Mesendoderm (in vitro differentiated cells): ENCODE results near the gene CERS6.

Experiments
- DNase-seq: peaks from one replicate; pipeline ENCODE4 v3.0.0; 2013
- H2AK5ac ChIP-seq: 2 replicates; pipeline ENCODE4 v1.6.1; 2013; ENCODE audit warnings: low read length, inconsistent platforms
- H2BK120ac ChIP-seq: 2 replicates; pipeline ENCODE4 v1.6.1; 2013; ENCODE audit warnings: low read depth, mild to moderate bottlenecking, low read length, moderate library complexity, mixed read lengths
- H2BK15ac ChIP-seq: replicated peaks from 2 replicates; pipeline ENCODE4 v1.6.1; 2013; ENCODE audit warnings: low read depth, mild to moderate bottlenecking, moderate library complexity
- H2BK5ac ChIP-seq: 2 replicates; pipeline ENCODE4 v1.6.1; 2013; ENCODE audit warnings: low read length, inconsistent platforms
- H3K18ac ChIP-seq: 2 replicates; pipeline ENCODE4 v1.6.1; 2013; ENCODE audit warnings: mild to moderate bottlenecking, low read length, mixed read lengths
- H3K23ac ChIP-seq: one replicate; pipeline ENCODE4 v1.6.1; 2013; ENCODE audit warnings: low read length
- H3K27ac ChIP-seq: 2 replicates; pipeline ENCODE4 v1.5.1; 2013; ENCODE audit warnings: low read depth, mild to moderate bottlenecking, inconsistent platforms, low read length, moderate library complexity
- H3K27me3 ChIP-seq: 2 replicates; pipeline ENCODE4 v1.6.1; 2013; ENCODE audit warnings: low read length, control low read depth, mild to moderate bottlenecking, inconsistent platforms; ENCODE audit not compliant: insufficient read depth, poor library complexity
- H3K36me3 ChIP-seq: 2 replicates; pipeline ENCODE4 v1.6.1; 2013; ENCODE audit warnings: low read length, inconsistent platforms; ENCODE audit not compliant: control insufficient read depth, insufficient read depth
- H3K4ac ChIP-seq: one replicate; pipeline ENCODE4 v1.6.1; 2013; ENCODE audit warnings: low read depth, mild to moderate bottlenecking, low read length, moderate library complexity
- H3K4me1 ChIP-seq: 2 replicates; pipeline ENCODE4 v1.6.1; 2013; ENCODE audit warnings: low read depth, low read length, inconsistent platforms; ENCODE audit not compliant: control insufficient read depth
- H3K4me2 ChIP-seq: 2 replicates; pipeline ENCODE4 v1.6.1; 2013; ENCODE audit warnings: low read length
- H3K4me3 ChIP-seq: 2 replicates; pipeline ENCODE4 v1.5.1; 2013; ENCODE audit warnings: mild to moderate bottlenecking, low read length
- H3K56ac ChIP-seq: one replicate; pipeline ENCODE4 v1.6.1; 2013; ENCODE audit warnings: low read length
- H3K79me1 ChIP-seq: 2 replicates; pipeline ENCODE4 v1.6.1; 2013; ENCODE audit warnings: low read length, inconsistent platforms
- H3K79me2 ChIP-seq: 2 replicates; pipeline ENCODE4 v1.6.1; 2013; ENCODE audit warnings: mild to moderate bottlenecking, low read length; ENCODE audit not compliant: control insufficient read depth, insufficient read depth
- H3K9ac ChIP-seq: 2 replicates; pipeline ENCODE4 v1.6.1; 2013; ENCODE audit warnings: low read length, inconsistent platforms
- H4K5ac ChIP-seq: one replicate; pipeline ENCODE4 v1.6.1; 2013; ENCODE audit warnings: low read length
- H4K8ac ChIP-seq: one replicate; pipeline ENCODE4 v1.6.1; 2013; ENCODE audit warnings: low read depth, mild to moderate bottlenecking, control low read depth, low read length, moderate library complexity
- WGBS: extraction: QIAGEN DNeasy Blood & Tissue Kit; methylation state at CpG from one replicate; pipeline ENCODE4 v1.1.7; 2013; ENCODE audit warnings: low lambda C conversion rate, missing lambda C conversion rate; ENCODE audit not compliant: insufficient coverage; ENCODE audit errors: extremely low coverage; 5-methylcytosine and 5-hydroxymethylcytosine counted together

Gene CERS6

DNA sequence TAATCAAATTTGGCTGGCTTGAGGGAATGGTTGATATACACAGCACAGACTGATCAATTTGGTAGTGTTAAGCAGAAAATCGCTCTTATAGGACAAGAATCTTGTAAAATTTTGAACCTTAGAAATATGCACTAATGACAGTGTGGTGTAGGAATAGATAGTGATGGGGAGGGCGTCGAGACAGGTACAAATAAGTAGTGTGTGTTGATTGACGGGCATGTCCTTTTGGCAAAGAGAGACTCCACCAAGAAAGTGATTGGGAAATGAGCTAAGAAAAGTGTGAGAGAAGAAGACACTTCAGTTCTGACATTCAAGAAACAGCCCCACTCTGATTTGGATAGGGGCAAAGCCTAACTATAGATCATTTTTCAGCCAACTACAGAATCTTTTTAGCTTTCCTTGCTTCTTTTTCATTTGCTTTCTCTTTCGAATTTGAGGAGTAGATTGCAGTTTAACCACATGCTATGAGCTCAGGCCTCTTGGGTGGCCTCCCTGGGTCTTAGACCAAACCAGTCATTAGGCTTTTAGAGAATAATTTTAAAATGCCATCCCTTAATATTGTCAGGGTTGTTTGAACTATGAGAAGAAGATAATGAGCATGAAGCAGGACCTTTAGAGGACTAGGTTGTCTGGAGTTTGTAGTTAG, 127.1 kb downstream of the CERS6 start:
- H3K4me3 ChIP-seq, result no peak overlapping the region
- H2BK120ac ChIP-seq, result no peak overlapping the region
- no peak overlapping the region for H3K4me2 ChIP-seq
- no peak overlapping the region for H3K9ac ChIP-seq
- H3K79me2 ChIP-seq, result no peaks in the 10 kb centered on the region
- H3K27ac ChIP-seq, result no peak overlapping the region
- no peak overlapping the region for H3K56ac ChIP-seq
- H3K18ac ChIP-seq, result no peak overlapping the region
- H3K23ac ChIP-seq, result no peak overlapping the region
- no peak overlapping the region for H2AK5ac ChIP-seq
- H2BK5ac ChIP-seq, result no peak overlapping the region
- H3K36me3 ChIP-seq, result no peaks in the 10 kb centered on the region
- H2BK15ac ChIP-seq, result no peak overlapping the region
- H3K79me1 ChIP-seq, result peaks cover 10% of the 10 kb centered on the region
- H3K4ac ChIP-seq, result no peak overlapping the region
- H3K4me1 ChIP-seq, result no peaks in the 10 kb centered on the region
- no peak overlapping the region for H4K5ac ChIP-seq
- WGBS, result 100% methylated on average over 3 of the region's 5 CpGs
- H4K8ac ChIP-seq, result no peak overlapping the region
- H3K27me3 ChIP-seq, result no peaks in the 10 kb centered on the region
- DNase-seq, result no peak

DNA sequence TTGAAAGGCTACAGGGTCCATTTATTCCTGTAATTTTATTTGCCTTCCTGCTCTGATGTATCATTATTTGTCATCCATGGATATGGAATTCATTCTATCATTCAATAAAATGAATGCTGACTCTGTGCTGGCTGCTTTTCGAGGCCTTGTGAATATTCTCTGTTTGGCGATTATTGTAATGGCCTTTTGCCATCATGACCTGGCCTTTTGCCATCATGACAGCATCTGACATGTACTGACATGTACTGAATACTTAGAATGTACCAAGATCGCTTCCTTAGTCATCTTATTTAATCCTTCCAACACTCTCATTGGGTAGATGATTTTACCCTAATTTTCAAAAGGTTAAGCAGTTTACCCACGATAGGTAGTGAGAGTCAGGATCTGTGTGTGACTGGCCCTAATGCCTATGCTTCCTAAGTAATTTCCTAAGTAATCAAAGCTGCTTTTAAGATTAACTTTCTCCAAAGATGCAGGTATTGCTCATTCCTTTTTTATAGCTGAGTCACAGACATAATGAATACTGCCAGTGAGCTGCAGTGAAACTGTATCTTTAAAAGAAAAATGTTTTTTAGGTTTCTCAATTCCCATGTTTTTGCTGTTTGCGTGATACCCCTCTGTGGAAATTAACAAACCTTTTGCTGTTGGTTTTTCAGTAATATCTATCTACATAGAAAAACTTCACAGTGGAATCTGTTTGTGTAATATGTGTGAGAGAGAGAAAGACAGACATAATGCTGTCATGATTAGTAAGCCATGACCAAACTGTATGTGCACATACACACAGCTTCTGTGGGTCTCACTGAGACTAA, 127.8 kb downstream of the CERS6 start:
- no peak overlapping the region for H2AK5ac ChIP-seq
- no peak overlapping the region for H4K8ac ChIP-seq
- WGBS, result no CpG with 5 or more reads among the region's 5 CpGs
- no peak overlapping the region for H3K4ac ChIP-seq
- H3K18ac ChIP-seq, result no peak overlapping the region
- no peaks in the 10 kb centered on the region for H3K27me3 ChIP-seq
- H4K5ac ChIP-seq, result no peak overlapping the region
- H2BK120ac ChIP-seq, result no peak overlapping the region
- H3K9ac ChIP-seq, result no peak overlapping the region
- no peak overlapping the region for H3K4me2 ChIP-seq
- H2BK15ac ChIP-seq, result no peak overlapping the region
- H3K36me3 ChIP-seq, result no peaks in the 10 kb centered on the region
- no peak overlapping the region for H3K27ac ChIP-seq
- H3K56ac ChIP-seq, result no peak overlapping the region
- no peak for DNase-seq
- no peak overlapping the region for H2BK5ac ChIP-seq
- H3K4me3 ChIP-seq, result no peak overlapping the region
- no peaks in the 10 kb centered on the region for H3K4me1 ChIP-seq
- H3K79me1 ChIP-seq, result peaks cover 10% of the 10 kb centered on the region
- no peak overlapping the region for H3K23ac ChIP-seq
- no peaks in the 10 kb centered on the region for H3K79me2 ChIP-seq

DNA sequence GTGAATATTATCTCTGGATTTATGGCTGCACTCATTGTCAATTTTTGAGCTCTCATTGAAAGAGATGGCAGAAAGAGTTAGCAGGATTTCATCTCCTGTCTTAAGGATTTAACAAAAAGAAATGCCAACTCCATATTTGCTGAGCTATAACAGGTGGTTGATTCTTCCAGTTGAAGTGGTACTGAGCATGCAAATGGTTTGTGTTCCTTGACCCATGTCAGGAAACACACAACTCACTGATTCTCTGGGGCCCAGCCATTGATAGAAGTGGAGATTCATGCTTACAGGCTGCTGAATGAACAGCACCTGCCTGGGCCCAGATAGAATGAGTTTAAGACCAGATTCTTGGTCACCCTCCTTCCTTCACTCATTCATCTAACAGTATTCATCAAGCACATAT, 128.8 kb downstream of the CERS6 start:
- no peaks in the 10 kb centered on the region for H3K4me1 ChIP-seq
- H3K79me2 ChIP-seq, result no peaks in the 10 kb centered on the region
- no peak overlapping the region for H3K4me2 ChIP-seq
- H3K27ac ChIP-seq, result no peak overlapping the region
- no peak overlapping the region for H3K4me3 ChIP-seq
- H4K8ac ChIP-seq, result no peak overlapping the region
- peaks cover 8% of the 10 kb centered on the region for H3K79me1 ChIP-seq
- no peak overlapping the region for H2BK15ac ChIP-seq
- H3K56ac ChIP-seq, result no peak overlapping the region
- no peak for DNase-seq
- no peak overlapping the region for H3K9ac ChIP-seq
- no peak overlapping the region for H3K4ac ChIP-seq
- H3K23ac ChIP-seq, result no peak overlapping the region
- no peaks in the 10 kb centered on the region for H3K36me3 ChIP-seq
- H2AK5ac ChIP-seq, result no peak overlapping the region
- no peak overlapping the region for H2BK120ac ChIP-seq
- H3K18ac ChIP-seq, result no peak overlapping the region
- H4K5ac ChIP-seq, result no peak overlapping the region
- no peaks in the 10 kb centered on the region for H3K27me3 ChIP-seq
- no peak overlapping the region for H2BK5ac ChIP-seq

DNA sequence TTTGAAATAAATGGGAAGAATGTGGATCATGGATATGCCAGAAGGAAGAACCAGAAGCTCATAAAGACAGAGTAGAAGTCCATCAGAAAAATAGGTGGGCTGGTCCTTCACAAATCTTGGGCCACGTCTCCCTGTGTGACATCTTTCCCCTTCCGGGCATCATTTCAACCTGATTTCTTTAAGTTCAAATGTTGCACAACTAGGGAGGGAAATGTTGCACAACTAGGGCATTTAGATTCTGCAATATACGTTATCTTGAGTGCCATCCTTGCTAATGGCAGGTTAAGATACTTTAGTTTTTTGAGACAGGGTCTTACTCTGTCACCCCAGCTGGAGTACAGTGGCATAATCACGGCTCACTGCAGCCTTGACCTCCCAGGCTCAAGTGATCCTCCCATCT, 129.6 kb downstream of the CERS6 start:
- no peak overlapping the region for H2BK120ac ChIP-seq
- no peak overlapping the region for H2AK5ac ChIP-seq
- WGBS, result no CpG with 5 or more reads among the region's 4 CpGs

DNA sequence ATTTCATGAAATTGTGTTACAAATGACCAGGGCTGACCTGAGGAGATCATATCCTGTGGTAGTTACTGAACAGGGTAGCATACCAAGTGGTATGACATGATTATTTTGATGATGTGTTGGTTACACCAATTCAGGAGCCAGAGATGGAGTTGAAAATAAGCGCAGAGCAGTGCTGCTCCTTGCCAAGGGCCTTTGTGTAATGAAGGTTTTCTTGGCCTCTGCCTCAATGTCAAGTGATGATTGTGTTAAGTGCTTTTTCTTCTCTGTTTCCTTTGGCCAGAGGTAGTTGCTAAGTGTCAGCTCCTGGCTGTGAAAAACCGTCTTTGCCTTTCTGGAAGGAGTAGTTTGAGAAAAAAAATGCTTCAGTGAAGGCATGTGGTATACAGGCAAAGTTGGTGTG, 131.2 kb downstream of the CERS6 start:
- Histone ChIP-seq H4K5ac (no peak overlapping the region), H3K27me3 (no peaks in the 10 kb centered on the region), H2BK5ac (no peak overlapping the region), H3K9ac (no peak overlapping the region), H2BK15ac (no peak overlapping the region), H3K18ac (no peak overlapping the region), H3K79me2 (no peaks in the 10 kb centered on the region), H4K8ac (no peak overlapping the region), H3K56ac (no peak overlapping the region), H3K4me2 (no peak overlapping the region), H3K23ac (no peak overlapping the region), H2AK5ac (no peak overlapping the region), H3K4me1 (no peaks in the 10 kb centered on the region), H3K79me1 (peaks cover 8% of the 10 kb centered on the region), H3K27ac (no peak overlapping the region), H3K36me3 (no peaks in the 10 kb centered on the region), H3K4me3 (no peak overlapping the region), H2BK120ac (no peak overlapping the region), H3K4ac (no peak overlapping the region)
- DNase-seq, result no peak
- WGBS, result no CpG with 5 or more reads among the region's 2 CpGs

More for the DNA sequence above, 129.6 kb downstream of the CERS6 start:
- Histone ChIP-seq H3K36me3 (no peaks in the 10 kb centered on the region), H3K4me1 (no peaks in the 10 kb centered on the region), H3K79me2 (no peaks in the 10 kb centered on the region), H3K4me3 (no peak overlapping the region), H2BK15ac (no peak overlapping the region), H3K23ac (no peak overlapping the region), H3K18ac (no peak overlapping the region), H3K79me1 (peaks cover 8% of the 10 kb centered on the region), H2BK5ac (no peak overlapping the region), H3K27ac (no peak overlapping the region), H4K8ac (no peak overlapping the region), H4K5ac (no peak overlapping the region), H3K27me3 (no peaks in the 10 kb centered on the region), H3K56ac (no peak overlapping the region), H3K4me2 (no peak overlapping the region), H3K4ac (no peak overlapping the region), H3K9ac (no peak overlapping the region)
- DNase-seq, result no peak
